Progenitor cell of endocrine pancreas (in vitro differentiated cells): ENCODE measurements around the gene SECISBP2. TPM values are rescaled to one million over a fixed set of nuclear protein-coding genes. Genes with fewer than 3 reads are reported as not detected.

ENCODE experiments used
- DNase-seq: peaks from one replicate; pipeline ENCODE4 v3.0.0; 2021; ENCODE audit warnings: low spot score; ENCODE audit not compliant: unreplicated experiment
- H3K27ac Mint-ChIP-seq: 2 replicates; pipeline ENCODE4 v1.8.0; 2021; ENCODE audit warnings: mild to moderate bottlenecking, moderate library complexity, mixed read lengths
- H3K27me3 Mint-ChIP-seq: 2 replicates; pipeline ENCODE4 v1.8.0; 2021; ENCODE audit warnings: mixed read lengths
- H3K36me3 Mint-ChIP-seq: 2 replicates; pipeline ENCODE4 v1.8.0; 2022; ENCODE audit warnings: mixed read lengths; ENCODE audit not compliant: insufficient read depth
- H3K4me1 Mint-ChIP-seq: 2 replicates; pipeline ENCODE4 v1.8.0; 2021; ENCODE audit warnings: low read depth, mixed read lengths
- H3K4me3 Mint-ChIP-seq: 2 replicates; pipeline ENCODE4 v1.8.0; 2021; ENCODE audit warnings: low read depth, mild to moderate bottlenecking, moderate library complexity, mixed read lengths
- H3K9me3 Mint-ChIP-seq: 2 replicates; pipeline ENCODE4 v1.8.0; 2021; ENCODE audit warnings: low read depth, mixed read lengths
- total RNA-seq: library from RNA; stranded (reverse); gene quantifications from 2 replicates; pipeline ENCODE4 v1.2.1, GENCODE V29; 2021
- TF ChIP-seq, protein P1 (sequence below): fragments of 200-600 bp; sonication (generic); IDR thresholded peaks from one replicate; pipeline ENCODE4 v1.5.0; 2021; ENCODE audit warnings: antibody characterized with exemption, mild to moderate bottlenecking; ENCODE audit not compliant: unreplicated experiment

SECISBP2 gene
- total RNA-seq, 1 donor from 2014 or later = 73.5 TPM

GRCh38 chr9:89376741-89377351, 58.5 kb downstream of the SECISBP2 start:
- H3K36me3 Mint-ChIP-seq = peaks cover 4% of the 10 kb centered on the region
- H3K27ac Mint-ChIP-seq = no peak overlapping the region
- DNase-seq = no peak
- H3K4me1 Mint-ChIP-seq = no peaks in the 10 kb centered on the region
- no peaks in the 10 kb centered on the region for H3K27me3 Mint-ChIP-seq
- TF ChIP-seq, protein P1, sequence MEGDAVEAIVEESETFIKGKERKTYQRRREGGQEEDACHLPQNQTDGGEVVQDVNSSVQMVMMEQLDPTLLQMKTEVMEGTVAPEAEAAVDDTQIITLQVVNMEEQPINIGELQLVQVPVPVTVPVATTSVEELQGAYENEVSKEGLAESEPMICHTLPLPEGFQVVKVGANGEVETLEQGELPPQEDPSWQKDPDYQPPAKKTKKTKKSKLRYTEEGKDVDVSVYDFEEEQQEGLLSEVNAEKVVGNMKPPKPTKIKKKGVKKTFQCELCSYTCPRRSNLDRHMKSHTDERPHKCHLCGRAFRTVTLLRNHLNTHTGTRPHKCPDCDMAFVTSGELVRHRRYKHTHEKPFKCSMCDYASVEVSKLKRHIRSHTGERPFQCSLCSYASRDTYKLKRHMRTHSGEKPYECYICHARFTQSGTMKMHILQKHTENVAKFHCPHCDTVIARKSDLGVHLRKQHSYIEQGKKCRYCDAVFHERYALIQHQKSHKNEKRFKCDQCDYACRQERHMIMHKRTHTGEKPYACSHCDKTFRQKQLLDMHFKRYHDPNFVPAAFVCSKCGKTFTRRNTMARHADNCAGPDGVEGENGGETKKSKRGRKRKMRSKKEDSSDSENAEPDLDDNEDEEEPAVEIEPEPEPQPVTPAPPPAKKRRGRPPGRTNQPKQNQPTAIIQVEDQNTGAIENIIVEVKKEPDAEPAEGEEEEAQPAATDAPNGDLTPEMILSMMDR = no peak
- no peak overlapping the region for H3K4me3 Mint-ChIP-seq
- no peaks in the 10 kb centered on the region for H3K9me3 Mint-ChIP-seq

DNA sequence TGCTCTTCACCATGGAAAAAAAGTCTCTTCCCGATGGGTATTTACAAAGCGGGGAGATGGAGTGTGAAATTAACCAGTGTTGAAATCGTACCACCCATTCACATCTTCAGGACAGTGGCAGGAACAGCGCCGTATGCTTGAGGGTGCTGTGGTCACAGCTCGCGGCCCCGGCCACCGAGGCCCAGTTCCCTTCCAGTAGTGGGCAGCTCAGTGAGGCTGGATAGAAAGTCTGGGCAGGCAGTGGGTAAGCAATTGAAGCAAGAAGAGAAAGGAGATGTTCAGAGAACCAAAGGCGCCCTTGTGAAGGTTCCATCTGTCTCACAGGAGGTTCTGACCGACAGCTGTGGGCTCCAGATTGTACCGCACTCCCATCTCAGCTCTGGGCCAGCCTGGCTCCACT, 59.1 kb downstream of the SECISBP2 start:
- H3K27ac Mint-ChIP-seq = no peak overlapping the region

GRCh38 chr9:89378541-89378940, 60.2 kb downstream of the SECISBP2 start:
- H3K27me3 Mint-ChIP-seq = no peaks in the 10 kb centered on the region
- TF ChIP-seq, protein P1 = no peak
- H3K36me3 Mint-ChIP-seq = peaks cover 6% of the 10 kb centered on the region
- no peaks in the 10 kb centered on the region for H3K4me1 Mint-ChIP-seq
- no peak overlapping the region for H3K4me3 Mint-ChIP-seq
- H3K9me3 Mint-ChIP-seq = no peaks in the 10 kb centered on the region
- no peak for DNase-seq
- H3K27ac Mint-ChIP-seq = no peak overlapping the region

More for the DNA sequence above, 59.1 kb downstream of the SECISBP2 start:
- no peaks in the 10 kb centered on the region for H3K27me3 Mint-ChIP-seq
- H3K4me3 Mint-ChIP-seq = no peak overlapping the region
- no peaks in the 10 kb centered on the region for H3K4me1 Mint-ChIP-seq
- no peaks in the 10 kb centered on the region for H3K9me3 Mint-ChIP-seq
- TF ChIP-seq, protein P1 = no peak
- H3K36me3 Mint-ChIP-seq = peaks cover 4% of the 10 kb centered on the region
- no peak for DNase-seq

- Mint-ChIP-seq H3K27ac (no peak overlapping the region), H3K4me3 (no peak overlapping the region), H3K4me1 (no peaks in the 10 kb centered on the region), H3K27me3 (no peaks in the 10 kb centered on the region), H3K36me3 (peaks cover 8% of the 10 kb centered on the region), H3K9me3 (no peaks in the 10 kb centered on the region)
- TF ChIP-seq, protein P1 = no peak
- DNase-seq = no peak
Observed at GRCh38 chr9:89379031-89379430, 60.7 kb downstream of the SECISBP2 start.

DNA sequence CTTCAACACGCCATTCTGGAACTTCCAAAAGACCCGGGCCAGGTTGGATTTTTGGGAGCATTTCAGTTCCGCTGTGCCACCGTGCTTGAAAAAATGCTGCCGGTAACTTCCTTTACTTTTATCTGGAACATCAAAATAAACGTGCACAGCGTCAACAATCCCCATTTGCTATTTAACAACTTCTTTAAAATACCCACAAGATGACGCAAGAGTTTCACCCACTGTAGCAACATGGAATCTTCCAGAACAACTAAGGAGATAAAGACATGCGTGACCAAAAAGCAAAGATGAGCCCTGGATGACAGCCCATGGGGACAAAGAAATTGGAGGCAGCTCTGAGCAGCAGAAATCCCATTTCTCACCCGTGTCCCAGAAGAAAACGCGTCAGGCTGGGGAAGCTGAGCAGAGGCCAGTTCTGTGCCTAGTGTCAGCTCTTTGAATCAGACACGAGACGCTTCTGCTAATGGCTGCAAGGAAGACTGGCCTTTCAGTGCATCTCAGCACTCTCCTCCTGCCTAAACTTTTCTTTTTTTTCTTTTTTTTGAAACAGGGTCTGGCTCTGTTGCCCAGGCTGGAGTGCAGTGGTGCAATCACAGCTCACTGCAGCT, 61.3 kb downstream of the SECISBP2 start:
- H3K27me3 Mint-ChIP-seq = no peaks in the 10 kb centered on the region
- DNase-seq = no peak
- no peaks in the 10 kb centered on the region for H3K4me1 Mint-ChIP-seq
- H3K4me3 Mint-ChIP-seq = no peak overlapping the region
- H3K36me3 Mint-ChIP-seq = peaks cover 8% of the 10 kb centered on the region
- H3K27ac Mint-ChIP-seq = peak overlapping the region; percentile 76
- TF ChIP-seq, protein P1 = no peak
- H3K9me3 Mint-ChIP-seq = no peaks in the 10 kb centered on the region
